Measurements from ENCODE around the gene TRAIP. TPM values are rescaled to one million over a fixed set of nuclear protein-coding genes. Genes with fewer than 3 reads are reported as not detected.

The TRAIP gene
- total and polyA plus RNA-seq, 9 donors, result 1.8 to 4.5 (median 2.8) TPM

GRCh38 chr3:49872801-49873281 is 16.5 kb upstream of the TRAIP start:
- no peak overlapping the region for H3K27ac ChIP-seq
- intact Hi-C loops (cut with DNase I), result no loop called here

DNA sequence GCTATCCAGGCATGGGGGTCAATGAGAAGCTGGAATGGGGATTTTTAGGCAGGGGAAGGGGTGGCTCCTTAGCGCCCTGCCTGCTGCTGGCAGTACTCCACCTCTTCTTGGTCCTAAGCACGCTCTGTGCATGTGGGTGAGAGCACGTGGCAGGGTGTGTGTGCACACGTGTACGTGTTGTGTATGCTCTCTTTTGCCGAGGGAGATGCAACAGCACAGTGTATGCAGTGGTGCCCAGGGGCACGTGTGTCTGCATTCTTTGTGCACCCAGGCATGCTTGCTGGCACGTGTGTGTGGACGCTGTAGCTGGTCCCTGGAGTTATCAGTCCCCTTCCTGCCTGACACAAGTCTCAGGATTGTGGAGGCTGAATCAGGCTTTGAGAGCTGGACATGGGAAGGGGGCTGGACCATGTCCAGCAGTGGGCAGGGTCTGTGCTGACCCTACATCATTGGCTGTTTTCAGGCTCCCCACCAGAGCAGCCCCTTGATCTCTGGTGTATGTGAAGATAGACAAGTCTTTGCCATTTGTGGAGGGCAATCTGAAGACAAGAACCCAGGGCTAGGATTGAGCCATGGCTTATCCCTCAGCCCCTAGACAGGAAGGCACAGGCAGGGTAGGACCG is 15.3 kb upstream of the TRAIP start:
- intact Hi-C loops (cut with DNase I), result no loop called here
- WGBS, 3 donors, result 57 to 79% (median 61%) methylated on average over 10 of the region's 10 CpGs
- no peaks in the 10 kb centered on the region for H3K27me3 ChIP-seq
- H3K9me3 ChIP-seq, result no peaks in the 10 kb centered on the region
- no peak for DNase-seq
- no peak for TF ChIP-seq POLR2A (IDR thresholded peaks at IDR 0.05)
- no peak for TF ChIP-seq EP300 (IDR thresholded peaks at IDR 0.05)
- TF ChIP-seq CTCF (IDR thresholded peaks at IDR 0.05), result no peak
- no peak overlapping the region for H3K27ac ChIP-seq
- no peaks in the 10 kb centered on the region for H3K4me1 ChIP-seq (ENCODE audit: insufficient read depth)
- H3K4me3 ChIP-seq, result no peak overlapping the region
- H3K36me3 ChIP-seq, result no peaks in the 10 kb centered on the region

More at GRCh38 chr3:49872801-49873281, 16.5 kb upstream of the TRAIP start:
- Histone ChIP-seq H3K4me3 (no peak overlapping the region), H3K9me3 (no peaks in the 10 kb centered on the region), H3K4me1 (ENCODE audit: insufficient read depth) (no peaks in the 10 kb centered on the region), H3K27me3 (no peaks in the 10 kb centered on the region), H3K36me3 (no peaks in the 10 kb centered on the region)
- TF ChIP-seq POLR2A (IDR thresholded peaks at IDR 0.05) (no peak), EP300 (IDR thresholded peaks at IDR 0.05) (no peak), CTCF (IDR thresholded peaks at IDR 0.05) (no peak)
- WGBS, 3 donors, result 40 to 87% (median 61%) methylated on average over 4 of the region's 4 CpGs
- no peak for DNase-seq

DNA sequence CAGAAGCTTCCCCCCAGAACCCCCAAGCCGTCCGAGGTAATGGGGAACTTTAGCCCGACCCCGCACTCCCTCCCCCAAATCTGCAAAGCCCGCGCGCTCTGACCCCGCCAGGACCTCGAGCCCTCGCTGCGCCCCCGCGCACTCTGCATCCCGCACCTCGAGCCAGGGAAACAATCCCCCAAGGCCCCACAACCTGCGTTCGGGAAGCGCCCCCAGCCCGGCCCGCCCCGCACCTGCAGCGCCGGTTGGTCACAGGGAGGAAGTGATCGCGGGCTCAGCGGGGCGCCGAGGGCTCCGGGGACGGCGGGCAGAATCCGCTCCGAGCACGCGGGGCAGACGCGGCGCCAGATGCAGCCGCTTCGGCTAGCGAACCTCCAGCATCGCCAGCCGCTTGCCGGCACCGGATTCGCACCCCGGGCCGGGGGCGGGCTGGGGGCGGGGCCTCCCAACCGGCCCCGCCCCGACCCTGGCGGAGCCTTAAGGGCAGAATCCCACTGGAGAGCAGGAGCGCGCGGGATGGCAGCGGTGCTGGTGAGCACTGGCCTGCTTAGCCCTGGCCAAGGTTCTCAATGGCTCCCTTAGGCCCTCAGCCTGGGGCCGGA is 13.3 kb upstream of the TRAIP start, which contains the start of gene CAMKV:
TSS of gene CAMKV (minus strand) at position 382 of the 602 bp plus-strand sequence. CDS start 7,518 bp downstream, outside the sequence.
- WGBS, 3 donors, result 0 to 2% (median 1%) methylated on average over 37 to 59 of the region's 59 CpGs
- no peak for DNase-seq
- Histone ChIP-seq H3K27ac (no peak within 1 kb of the TSS), H3K4me1 (ENCODE audit: insufficient read depth) (no peaks in the 10 kb centered on the region), H3K27me3 (no peaks in the 10 kb centered on the region), H3K36me3 (no peaks in the 10 kb centered on the region), H3K4me3 (no peak within 1 kb of the TSS), H3K9me3 (no peaks in the 10 kb centered on the region)
- intact Hi-C loops (cut with DNase I), result loop anchor here in 1 of 4 donors (10.0 kb wide), 1 partner anchor 155 kb away; no protein-coding TSS in a partner anchor
- no peak for TF ChIP-seq EP300 (IDR thresholded peaks at IDR 0.05)
- no peak for TF ChIP-seq CTCF (IDR thresholded peaks at IDR 0.05)
- no peak for TF ChIP-seq POLR2A (IDR thresholded peaks at IDR 0.05)

GRCh38 chr3:49868862-49869466 is 12.6 kb upstream of the TRAIP start:
- H3K36me3 ChIP-seq, result no peaks in the 10 kb centered on the region
- DNase-seq, result no peak
- H3K27ac ChIP-seq, result no peak overlapping the region
- WGBS, 3 donors, result 1 to 2% (median 2%) methylated on average over 16 to 23 of the region's 23 CpGs
- no peaks in the 10 kb centered on the region for H3K9me3 ChIP-seq
- intact Hi-C loops (cut with DNase I), result loop anchor here in 1 of 4 donors (10.0 kb wide), 1 partner anchor 156 kb away; no protein-coding TSS in a partner anchor
- no peak overlapping the region for H3K4me3 ChIP-seq
- no peaks in the 10 kb centered on the region for H3K27me3 ChIP-seq
- TF ChIP-seq POLR2A (IDR thresholded peaks at IDR 0.05) (no peak), CTCF (IDR thresholded peaks at IDR 0.05) (no peak), EP300 (IDR thresholded peaks at IDR 0.05) (no peak)
- no peaks in the 10 kb centered on the region for H3K4me1 ChIP-seq (ENCODE audit: insufficient read depth)
